Astrocyte (in vitro differentiated cells and primary cell): ENCODE data around the gene CAPN7. TPM values are rescaled to one million over a fixed set of nuclear protein-coding genes. Genes with fewer than 3 reads are reported as not detected.

Experiments
- DNase-seq: peaks from one replicate; pipeline ENCODE4 v3.0.0-alpha.2; 2010; ENCODE audit warnings: low read depth
- FAIRE-seq: peaks from 2 replicates; lab custom pipeline; 2011; peaks lifted over from hg19 to GRCh38; lab: Jason Lieb, UNC
- H2AFZ ChIP-seq: 2 replicates; pipeline ENCODE4 v1.6.0; 2012; ENCODE audit warnings: low read depth, low read length, inconsistent platforms
- H3K27ac ChIP-seq: 2 replicates; pipeline ENCODE4 v1.5.1; 2011; ENCODE audit warnings: low read depth, low read length, inconsistent platforms
- H3K27me3 ChIP-seq: 2 replicates; pipeline ENCODE4 v1.6.0; 2011; ENCODE audit warnings: low read length, inconsistent platforms; ENCODE audit not compliant: insufficient read depth
- H3K36me3 ChIP-seq: 2 replicates; pipeline ENCODE4 v1.5.1; 2011; ENCODE audit warnings: low read length, inconsistent platforms; ENCODE audit not compliant: insufficient read depth
- H3K4me1 ChIP-seq: 2 replicates; pipeline ENCODE4 v1.5.1; 2011; ENCODE audit warnings: low read length, inconsistent platforms; ENCODE audit not compliant: insufficient read depth
- H3K4me2 ChIP-seq: 2 replicates; pipeline ENCODE4 v1.6.0; 2012; ENCODE audit warnings: low read length, inconsistent platforms
- H3K4me3 ChIP-seq: 2 replicates; pipeline ENCODE4 v1.5.1; 2011; ENCODE audit warnings: low read depth, mild to moderate bottlenecking, low read length, inconsistent platforms; ENCODE audit not compliant: insufficient read depth
- H3K79me2 ChIP-seq: 2 replicates; pipeline ENCODE4 v1.6.0; 2012; ENCODE audit warnings: mild to moderate bottlenecking, low read length, inconsistent platforms; ENCODE audit not compliant: insufficient read depth
- H3K9ac ChIP-seq: 2 replicates; pipeline ENCODE4 v1.6.0; 2012; ENCODE audit warnings: mild to moderate bottlenecking, low read length, inconsistent platforms
- H3K9me3 ChIP-seq: 2 replicates; pipeline ENCODE4 v1.5.1; 2012; ENCODE audit warnings: low read depth, mild to moderate bottlenecking, low read length, inconsistent platforms; ENCODE audit not compliant: insufficient read depth
- H4K20me1 ChIP-seq: 2 replicates; pipeline ENCODE4 v1.6.0; 2012; ENCODE audit warnings: low read length, inconsistent platforms; ENCODE audit not compliant: insufficient read depth
- H3K27ac Mint-ChIP-seq: one replicate; pipeline ENCODE4 v1.8.0; 2021; ENCODE audit warnings: mild to moderate bottlenecking, mixed read lengths; ENCODE audit not compliant: unreplicated experiment
- H3K27me3 Mint-ChIP-seq: one replicate; pipeline ENCODE4 v1.8.0; 2021; ENCODE audit warnings: low read depth, mixed read lengths; ENCODE audit not compliant: unreplicated experiment
- H3K36me3 Mint-ChIP-seq: one replicate; pipeline ENCODE4 v1.8.0; 2021; ENCODE audit warnings: low read depth, mixed read lengths; ENCODE audit not compliant: unreplicated experiment
- H3K4me1 Mint-ChIP-seq: one replicate; pipeline ENCODE4 v1.8.0; 2021; ENCODE audit warnings: low read depth, mixed read lengths; ENCODE audit not compliant: unreplicated experiment
- H3K4me3 Mint-ChIP-seq: one replicate; pipeline ENCODE4 v1.8.0; 2021; ENCODE audit warnings: mild to moderate bottlenecking, moderate library complexity, mixed read lengths; ENCODE audit not compliant: unreplicated experiment
- H3K9me3 Mint-ChIP-seq: one replicate; pipeline ENCODE4 v1.8.0; 2021; ENCODE audit warnings: mild to moderate bottlenecking, mixed read lengths; ENCODE audit not compliant: unreplicated experiment
- CTCF ChIP-seq: IDR thresholded peaks from 2 replicates; pipeline ENCODE4 v1.5.1; 2011; ENCODE audit warnings: low read depth, mild to moderate bottlenecking, inconsistent platforms, low read length, moderate library complexity; ENCODE audit not compliant: insufficient read depth
- EZH2 ChIP-seq: IDR thresholded peaks from 2 replicates; pipeline ENCODE4 v1.6.1; 2012; ENCODE audit warnings: mild to moderate bottlenecking, low read length, inconsistent platforms; ENCODE audit not compliant: insufficient read depth
- total RNA-seq: library from RNA; stranded (reverse); gene quantifications from 2 replicates; pipeline ENCODE4 v1.2.1, GENCODE V29; 2021

The CAPN7 gene
- total RNA-seq, 1 donor from 2014 or later: 36.8 TPM

DNA sequence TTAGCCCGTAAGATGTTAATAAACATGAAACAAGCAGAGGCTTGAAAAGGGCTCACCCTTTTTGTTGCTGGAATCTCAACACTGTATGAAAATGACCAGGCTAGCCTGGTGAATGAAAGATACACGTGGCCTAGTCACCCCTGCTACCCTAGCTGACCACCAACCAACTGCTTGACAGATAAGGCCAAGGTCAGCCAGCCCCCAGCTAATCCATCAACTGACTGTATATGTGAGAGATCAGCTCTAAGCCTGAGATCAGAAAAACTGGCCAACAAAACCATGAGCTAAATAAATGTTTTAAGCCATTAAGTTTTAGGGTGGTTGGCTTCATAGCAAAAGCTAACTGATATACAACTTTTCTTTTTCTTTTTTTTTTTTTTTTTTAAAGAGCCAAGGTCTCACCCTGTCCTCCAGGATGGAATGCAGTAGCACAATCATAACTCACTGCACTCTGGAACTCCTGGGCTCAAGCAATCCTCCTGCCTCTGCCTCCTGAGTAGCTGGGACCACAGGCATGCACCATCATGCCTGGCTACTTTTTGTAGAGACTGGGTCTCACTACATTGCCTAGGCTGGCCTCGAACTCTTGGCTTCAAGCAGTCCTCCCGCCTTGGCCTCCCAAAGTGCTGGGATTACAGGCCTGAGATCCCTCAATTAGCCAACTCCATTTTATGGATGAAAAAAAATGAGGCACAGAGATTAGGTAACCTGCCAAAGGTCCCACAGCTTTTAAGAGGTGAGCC lies 91.7 kb downstream of the CAPN7 start:
- FAIRE-seq: no peak
- Histone ChIP-seq H3K27ac (no peak overlapping the region), H3K4me2 (no peak overlapping the region), H3K4me3 (no peak overlapping the region), H2AFZ (no peak overlapping the region), H3K79me2 (peaks cover 26% of the 10 kb centered on the region), H3K27me3 (no peaks in the 10 kb centered on the region), H4K20me1 (peaks cover 26% of the 10 kb centered on the region), H3K9ac (no peak overlapping the region), H3K36me3 (peaks cover 3% of the 10 kb centered on the region), H3K4me1 (peaks cover 28% of the 10 kb centered on the region), H3K9me3 (no peaks in the 10 kb centered on the region)
- no peaks in the 10 kb centered on the region for H3K9me3 Mint-ChIP-seq
- DNase-seq: no peak
- H3K4me1 Mint-ChIP-seq: peaks cover 5% of the 10 kb centered on the region
- H3K36me3 Mint-ChIP-seq: peaks cover 39% of the 10 kb centered on the region
- no peaks in the 10 kb centered on the region for H3K27me3 Mint-ChIP-seq
- no peak overlapping the region for H3K4me3 Mint-ChIP-seq
- H3K27ac Mint-ChIP-seq: no peak overlapping the region
- TF ChIP-seq EZH2: no peak

DNA sequence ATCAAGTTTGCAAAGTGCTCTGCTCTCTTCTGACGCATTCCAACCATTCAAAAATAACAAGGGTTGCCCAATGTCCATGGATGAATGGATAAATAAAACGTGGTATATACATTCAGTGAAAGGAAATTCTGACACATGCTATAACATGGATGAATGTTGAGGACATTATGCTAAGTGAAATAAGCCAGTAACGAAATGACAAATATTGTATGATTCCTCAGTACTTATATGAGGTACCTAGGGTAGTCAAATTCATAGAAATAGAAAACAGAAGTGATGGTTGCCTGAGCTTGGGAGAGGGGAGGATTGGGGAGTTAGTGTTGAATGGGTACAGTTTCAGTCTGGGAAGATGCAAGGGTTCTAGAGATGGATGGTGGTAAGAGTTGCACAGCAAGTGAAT lies 92.5 kb downstream of the CAPN7 start:
- peaks cover 3% of the 10 kb centered on the region for H3K36me3 ChIP-seq
- peaks cover 26% of the 10 kb centered on the region for H4K20me1 ChIP-seq
- Mint-ChIP-seq H3K4me3 (no peak overlapping the region), H3K27ac (no peak overlapping the region), H3K27me3 (no peaks in the 10 kb centered on the region), H3K9me3 (no peaks in the 10 kb centered on the region), H3K4me1 (peaks cover 5% of the 10 kb centered on the region), H3K36me3 (peaks cover 42% of the 10 kb centered on the region)
- H3K4me3 ChIP-seq: no peak overlapping the region
- H3K4me2 ChIP-seq: no peak overlapping the region
- no peaks in the 10 kb centered on the region for H3K9me3 ChIP-seq
- no peak overlapping the region for H3K27ac ChIP-seq
- no peak for DNase-seq
- TF ChIP-seq CTCF (no peak), EZH2 (no peak)
- no peaks in the 10 kb centered on the region for H3K27me3 ChIP-seq
- no peak overlapping the region for H3K9ac ChIP-seq
- peaks cover 27% of the 10 kb centered on the region for H3K79me2 ChIP-seq
- no peak for FAIRE-seq
- H3K4me1 ChIP-seq: peaks cover 24% of the 10 kb centered on the region
- H2AFZ ChIP-seq: no peak overlapping the region

DNA sequence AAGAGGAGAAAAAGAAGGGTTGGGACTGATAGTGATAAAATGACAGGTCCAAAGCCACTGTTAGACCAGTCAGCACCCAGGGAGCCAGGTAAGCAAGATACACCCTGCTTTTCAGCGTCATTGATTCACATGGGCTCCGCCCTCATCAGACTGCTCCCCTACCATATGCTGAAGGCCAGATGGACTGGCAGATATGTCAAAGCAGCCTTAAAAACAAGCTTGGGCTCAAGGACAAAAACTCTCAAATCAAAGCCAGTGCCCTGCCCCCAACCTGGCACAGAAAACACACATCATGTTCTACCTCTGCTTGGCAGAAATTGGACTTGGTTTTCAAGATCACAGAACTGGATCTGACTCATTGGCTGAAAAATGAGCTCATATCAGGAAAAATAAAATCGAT lies 93.0 kb downstream of the CAPN7 start:
- no peak for FAIRE-seq

More for the DNA sequence above, 93.0 kb downstream of the CAPN7 start:
- Histone ChIP-seq H3K36me3 (peaks cover 3% of the 10 kb centered on the region), H3K4me1 (peaks cover 24% of the 10 kb centered on the region), H3K27me3 (no peaks in the 10 kb centered on the region), H3K27ac (no peak overlapping the region), H3K4me2 (no peak overlapping the region), H3K9me3 (no peaks in the 10 kb centered on the region), H3K4me3 (no peak overlapping the region), H2AFZ (no peak overlapping the region), H4K20me1 (peaks cover 26% of the 10 kb centered on the region), H3K79me2 (peaks cover 29% of the 10 kb centered on the region), H3K9ac (no peak overlapping the region)
- no peak for DNase-seq
- Mint-ChIP-seq H3K27ac (no peak overlapping the region), H3K4me1 (peaks cover 5% of the 10 kb centered on the region), H3K36me3 (peaks cover 43% of the 10 kb centered on the region), H3K9me3 (no peaks in the 10 kb centered on the region), H3K27me3 (no peaks in the 10 kb centered on the region), H3K4me3 (no peak overlapping the region)
- TF ChIP-seq CTCF (no peak), EZH2 (no peak)
